OCI-LY3 (cell line): ENCODE measurements around the gene SPDEF.

Experiments
- EZH2phosphoT487 ChIP-seq: fragments of 200-600 bp; shearing (Covaris generic); IDR thresholded peaks from 2 replicates; pipeline ENCODE4 v1.6.1; 2018; ENCODE audit warnings: antibody characterized with exemption, mixed run types, low read depth
- TF ChIP-seq, protein P1 (sequence below): fragments of 200-600, 300-600 bp; sonication (generic); IDR thresholded peaks from 2 replicates; pipeline ENCODE4 v1.5.1; 2014; ENCODE audit warnings: antibody characterized with exemption, low read length, low read depth

DNA sequence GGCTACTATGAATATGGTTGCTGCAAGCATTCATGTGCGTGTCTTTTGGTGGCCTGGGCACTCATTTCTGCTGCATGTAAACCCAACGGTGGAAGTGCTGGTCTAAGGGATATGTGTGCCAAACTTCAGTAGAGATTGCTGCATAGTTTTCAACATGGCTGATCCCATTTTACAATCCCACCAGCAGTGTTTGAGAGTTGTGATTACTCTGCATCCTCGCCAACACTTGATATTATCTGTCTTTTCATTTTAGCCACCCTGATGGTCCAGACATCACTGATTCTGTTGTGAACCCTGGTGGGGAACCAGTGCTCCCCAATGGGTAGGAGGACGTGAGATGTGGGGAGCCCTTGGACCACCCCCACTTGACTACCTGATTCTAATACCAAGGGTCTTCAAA, 62.8 kb downstream of the SPDEF start:
- TF ChIP-seq, protein P1, sequence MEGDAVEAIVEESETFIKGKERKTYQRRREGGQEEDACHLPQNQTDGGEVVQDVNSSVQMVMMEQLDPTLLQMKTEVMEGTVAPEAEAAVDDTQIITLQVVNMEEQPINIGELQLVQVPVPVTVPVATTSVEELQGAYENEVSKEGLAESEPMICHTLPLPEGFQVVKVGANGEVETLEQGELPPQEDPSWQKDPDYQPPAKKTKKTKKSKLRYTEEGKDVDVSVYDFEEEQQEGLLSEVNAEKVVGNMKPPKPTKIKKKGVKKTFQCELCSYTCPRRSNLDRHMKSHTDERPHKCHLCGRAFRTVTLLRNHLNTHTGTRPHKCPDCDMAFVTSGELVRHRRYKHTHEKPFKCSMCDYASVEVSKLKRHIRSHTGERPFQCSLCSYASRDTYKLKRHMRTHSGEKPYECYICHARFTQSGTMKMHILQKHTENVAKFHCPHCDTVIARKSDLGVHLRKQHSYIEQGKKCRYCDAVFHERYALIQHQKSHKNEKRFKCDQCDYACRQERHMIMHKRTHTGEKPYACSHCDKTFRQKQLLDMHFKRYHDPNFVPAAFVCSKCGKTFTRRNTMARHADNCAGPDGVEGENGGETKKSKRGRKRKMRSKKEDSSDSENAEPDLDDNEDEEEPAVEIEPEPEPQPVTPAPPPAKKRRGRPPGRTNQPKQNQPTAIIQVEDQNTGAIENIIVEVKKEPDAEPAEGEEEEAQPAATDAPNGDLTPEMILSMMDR: no peak
- TF ChIP-seq EZH2phosphoT487: no peak
